HG03575 (cell line): Measurements from ENCODE around the gene MMP27.
"Not testable (repeated sequence)": the region's sequence is repeated elsewhere in the genome, so short reads cannot be mapped to it uniquely, and the experiment has no call there.

ENCODE experiments used
- ATAC-seq: cut with Tn5 transposase; IDR thresholded peaks from one replicate; pipeline ENCODE4 v1.9.1; 2021; ENCODE audit not compliant: unreplicated experiment, insufficient number of reproducible peaks, low FRiP score; ENCODE audit errors: extremely low read depth

MMP27 gene

GRCh38 chr11:102705626-102706025, at the start of gene MMP27:
Gene MMP27, minus strand, starts transcription at chr11:102705769. Its CDS starts 55 bp downstream, at chr11:102705714.
- no peak for ATAC-seq

- no peak for ATAC-seq
Measured at GRCh38 chr11:102753267-102753666, 47.7 kb upstream of the MMP27 start.

GRCh38 chr11:102751673-102752072, 46.1 kb upstream of the MMP27 start:
- ATAC-seq = no peak

- ATAC-seq = no peak
Measured at GRCh38 chr11:102749101-102749722, 43.6 kb upstream of the MMP27 start.

- not testable (repeated sequence) for ATAC-seq
Measured at GRCh38 chr11:102746746-102747578, 41.4 kb upstream of the MMP27 start.

GRCh38 chr11:102734650-102735049, 29.1 kb upstream of the MMP27 start:
- no peak for ATAC-seq

GRCh38 chr11:102733232-102733875, 27.8 kb upstream of the MMP27 start:
- no peak for ATAC-seq

- not testable (repeated sequence) for ATAC-seq
Measured at GRCh38 chr11:102730944-102731343, 25.4 kb upstream of the MMP27 start.

GRCh38 chr11:102729849-102730815, 24.6 kb upstream of the MMP27 start:
- ATAC-seq = no peak

GRCh38 chr11:102727890-102728289, 22.3 kb upstream of the MMP27 start:
- ATAC-seq = no peak

GRCh38 chr11:102724904-102725500, 19.4 kb upstream of the MMP27 start, which contains the start of gene MMP8:
Gene MMP8, minus strand, starts transcription at chr11:102724954. Its CDS starts 99 bp downstream, at chr11:102724855.
- ATAC-seq = no peak

- no peak for ATAC-seq
Measured at GRCh38 chr11:102722821-102723220, 17.3 kb upstream of the MMP27 start.

- ATAC-seq = no peak
Measured at GRCh38 chr11:102719620-102720277, 14.2 kb upstream of the MMP27 start.

GRCh38 chr11:102717280-102717679, 11.7 kb upstream of the MMP27 start:
- no peak for ATAC-seq

- ATAC-seq = peak; percentile 46
Measured at GRCh38 chr11:102716527-102716926, 11.0 kb upstream of the MMP27 start.

- ATAC-seq = no peak
Measured at GRCh38 chr11:102712137-102712536, 6.6 kb upstream of the MMP27 start.

- ATAC-seq = no peak
Measured at GRCh38 chr11:102709201-102709945, 3.8 kb upstream of the MMP27 start.
